Measurements from ENCODE around the gene SMPX. TPM values are rescaled to one million over a fixed set of nuclear protein-coding genes. Genes with fewer than 3 reads are reported as not detected.

SMPX gene
- total RNA-seq, 2 donors from 2014 or later, result not detected

GRCh38 chrX:21699136-21699535 lies 58.8 kb downstream of the SMPX start:
- Mint-ChIP-seq H3K36me3 (no peaks in the 10 kb centered on the region), H3K9me3 (no peaks in the 10 kb centered on the region), H3K27ac (no peak overlapping the region)
- ATAC-seq, result no peak
- no peak for DNase-seq (ENCODE audit: low spot score in 2 of 2)

DNA sequence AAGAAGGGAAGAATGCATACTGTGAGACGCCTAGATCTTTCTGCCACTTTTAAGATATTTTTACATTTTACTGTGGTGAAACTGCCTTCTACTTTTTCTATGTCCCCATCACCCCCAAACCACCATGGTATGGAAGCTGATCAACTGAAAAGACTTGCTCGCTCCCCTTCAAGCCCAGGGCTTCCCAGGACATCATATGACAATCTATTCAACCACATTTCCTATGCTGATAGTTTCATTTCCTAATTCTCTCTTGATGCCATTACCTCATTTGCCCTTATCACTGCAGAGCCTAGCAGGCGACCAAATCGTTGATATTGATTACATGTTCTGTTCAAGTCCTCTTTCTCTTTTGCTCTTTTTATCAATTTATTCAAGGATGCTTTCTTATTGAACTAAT lies 59.6 kb downstream of the SMPX start:
- H3K36me3 Mint-ChIP-seq, result no peaks in the 10 kb centered on the region
- H3K27ac Mint-ChIP-seq, result no peak overlapping the region
- DNase-seq (ENCODE audit: low spot score in 2 of 2), result no peak
- no peaks in the 10 kb centered on the region for H3K9me3 Mint-ChIP-seq
- no peak for ATAC-seq

DNA sequence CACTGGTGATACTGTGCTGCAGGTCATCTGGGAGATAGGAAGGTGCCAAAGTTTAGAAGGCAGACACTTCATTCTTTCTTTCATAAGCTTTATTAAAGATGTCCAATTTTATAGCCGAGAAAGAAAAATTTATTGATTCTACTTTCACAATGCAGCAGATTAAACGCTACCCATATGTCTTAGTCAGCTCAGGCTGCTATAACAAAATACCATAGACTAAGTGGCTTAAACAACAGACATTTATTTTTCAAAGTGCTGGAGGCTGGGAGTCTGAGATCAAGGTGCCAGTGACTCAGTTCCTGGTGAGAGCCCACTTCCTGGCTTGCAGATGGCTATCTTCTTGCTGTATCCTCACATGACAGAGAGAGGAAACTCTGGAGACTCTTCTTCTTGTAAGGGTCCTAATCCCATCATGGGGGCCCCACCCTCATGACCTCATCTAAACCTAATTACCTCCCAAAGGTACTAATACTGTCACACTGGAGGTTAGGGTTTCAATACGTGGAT lies 66.4 kb downstream of the SMPX start:
- H3K9me3 Mint-ChIP-seq, result no peaks in the 10 kb centered on the region
- no peaks in the 10 kb centered on the region for H3K36me3 Mint-ChIP-seq
- peak in 1 of 2 donors; percentile 48 for ATAC-seq
- DNase-seq (ENCODE audit: low spot score in 2 of 2), result no peak
- H3K27ac Mint-ChIP-seq, result no peak overlapping the region

DNA sequence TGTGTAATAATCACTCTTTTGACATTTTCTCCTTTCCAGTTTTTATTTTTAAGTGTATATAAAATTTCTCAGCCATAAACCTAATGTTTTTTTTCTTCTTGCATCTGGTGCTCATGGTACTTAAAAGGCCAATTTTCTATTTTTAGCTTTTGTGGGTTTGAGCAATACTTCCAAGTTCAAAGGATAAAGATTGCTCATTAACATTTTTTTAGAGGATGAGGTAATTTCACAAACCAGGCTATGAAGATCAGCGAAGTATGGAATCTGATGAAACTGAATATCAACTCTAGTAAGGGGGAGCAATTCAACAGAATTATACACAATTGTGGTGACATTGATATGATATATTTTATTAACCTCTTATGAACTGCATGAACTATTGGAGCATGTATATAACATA lies 74.0 kb downstream of the SMPX start:
- H3K9me3 Mint-ChIP-seq, result no peaks in the 10 kb centered on the region
- DNase-seq (ENCODE audit: low spot score in 2 of 2) (no peak), ATAC-seq (no peak)
- H3K36me3 Mint-ChIP-seq, result no peaks in the 10 kb centered on the region
- H3K27ac Mint-ChIP-seq, result no peak overlapping the region

- Mint-ChIP-seq H3K36me3 (no peaks in the 10 kb centered on the region), H3K9me3 (no peaks in the 10 kb centered on the region), H3K27ac (no peak overlapping the region)
- no peak for ATAC-seq
- no peak for DNase-seq (ENCODE audit: low spot score in 2 of 2)
Measured at GRCh38 chrX:21678048-21678612, 79.8 kb downstream of the SMPX start.

- Mint-ChIP-seq H3K9me3 (no peaks in the 10 kb centered on the region), H3K36me3 (no peaks in the 10 kb centered on the region), H3K27ac (no peak overlapping the region)
- no peak for ATAC-seq
- no peak for DNase-seq (ENCODE audit: low spot score in 2 of 2)
Measured at GRCh38 chrX:21675931-21676330, 82.0 kb downstream of the SMPX start.

DNA sequence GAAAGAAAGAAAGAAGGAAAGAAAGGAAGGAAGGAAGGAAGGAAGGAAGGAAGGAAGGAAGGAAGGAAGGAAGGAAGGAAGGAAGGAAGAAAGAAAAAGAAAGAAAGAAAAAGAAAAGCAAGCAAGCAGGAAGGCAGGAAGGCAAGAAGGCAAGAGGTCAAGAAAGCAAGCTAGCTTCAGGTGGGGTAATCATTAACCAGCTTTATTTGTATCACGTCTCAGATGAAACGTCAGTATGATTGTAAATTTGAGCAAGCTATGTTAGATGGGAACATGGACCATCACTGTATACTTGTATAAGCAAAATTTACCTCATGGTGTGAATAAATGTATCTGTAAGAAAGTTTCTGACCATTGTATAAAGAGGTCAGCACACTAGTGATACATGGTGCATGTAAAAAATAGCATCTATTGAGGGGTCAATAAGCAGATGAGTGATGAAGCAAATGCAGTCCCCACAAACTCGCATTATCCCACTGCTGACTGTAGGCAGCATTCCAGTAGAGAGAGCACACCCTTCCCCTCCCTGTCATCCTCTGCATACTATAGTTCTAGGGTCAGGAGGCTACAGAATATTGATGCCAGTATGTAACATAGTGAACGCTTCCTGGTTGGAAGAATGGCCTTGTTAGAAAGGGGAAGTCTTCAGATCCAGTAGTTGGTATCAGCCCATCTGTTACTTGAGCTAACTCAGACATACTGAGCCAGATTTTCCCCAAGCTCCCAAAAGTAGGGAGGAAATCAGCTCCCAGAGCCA lies 83.3 kb downstream of the SMPX start:
- Mint-ChIP-seq H3K27ac (no peak overlapping the region), H3K36me3 (no peaks in the 10 kb centered on the region), H3K9me3 (no peaks in the 10 kb centered on the region)
- DNase-seq (ENCODE audit: low spot score in 2 of 2) (no peak), ATAC-seq (no peak)

- Mint-ChIP-seq H3K9me3 (no peaks in the 10 kb centered on the region), H3K27ac (no peak overlapping the region), H3K36me3 (no peaks in the 10 kb centered on the region)
- DNase-seq (ENCODE audit: low spot score in 2 of 2), result no peak
- no peak for ATAC-seq
Measured at GRCh38 chrX:21666679-21667078, 91.2 kb downstream of the SMPX start.

GRCh38 chrX:21666252-21666651 lies 91.7 kb downstream of the SMPX start:
- DNase-seq (ENCODE audit: low spot score in 2 of 2) (no peak), ATAC-seq (no peak)
- Mint-ChIP-seq H3K9me3 (no peaks in the 10 kb centered on the region), H3K36me3 (no peaks in the 10 kb centered on the region), H3K27ac (no peak overlapping the region)

DNA sequence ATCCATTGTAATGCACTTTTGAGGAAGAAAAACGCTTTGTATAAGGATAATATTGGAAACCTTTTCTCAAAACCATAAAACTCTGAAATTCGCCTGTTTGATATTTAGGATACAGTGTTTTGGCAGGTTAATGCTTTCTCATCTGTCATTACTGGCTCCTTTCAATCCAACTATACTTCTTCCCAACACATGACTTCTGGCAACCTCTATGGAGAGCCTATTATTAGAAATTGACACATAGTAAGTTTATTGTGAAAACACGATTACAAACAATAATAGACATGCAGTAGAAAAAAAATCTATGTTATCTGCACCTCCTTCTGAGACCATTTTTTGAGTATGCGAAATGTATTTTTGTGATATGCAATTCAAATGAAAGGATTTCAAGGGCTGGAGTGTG lies 95.2 kb downstream of the SMPX start:
- Mint-ChIP-seq H3K9me3 (no peaks in the 10 kb centered on the region), H3K36me3 (no peaks in the 10 kb centered on the region), H3K27ac (no peak overlapping the region)
- ATAC-seq (no peak), DNase-seq (ENCODE audit: low spot score in 2 of 2) (no peak)

GRCh38 chrX:21661316-21661715 lies 96.6 kb downstream of the SMPX start:
- DNase-seq (ENCODE audit: low spot score in 2 of 2) (no peak), ATAC-seq (no peak)
- H3K36me3 Mint-ChIP-seq, result no peaks in the 10 kb centered on the region
- no peaks in the 10 kb centered on the region for H3K9me3 Mint-ChIP-seq
- no peak overlapping the region for H3K27ac Mint-ChIP-seq

DNA sequence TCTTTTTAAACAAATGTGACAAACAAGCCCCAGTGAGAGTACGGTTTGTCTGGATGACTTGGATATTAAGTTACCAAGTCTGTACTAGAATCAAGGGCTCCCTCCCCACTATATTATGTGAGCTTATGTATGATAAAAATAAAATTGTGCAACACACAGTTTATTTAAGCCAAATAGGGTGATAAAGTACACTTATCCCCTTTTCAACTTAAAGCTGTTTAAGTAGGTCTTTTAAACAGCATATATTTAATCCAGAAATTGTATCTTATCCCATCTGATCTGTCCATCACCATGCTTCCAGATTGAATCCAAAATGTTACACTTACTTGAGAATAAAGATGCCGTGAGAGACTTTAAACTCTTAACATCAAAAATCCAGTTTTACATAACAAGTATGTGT lies 97.8 kb downstream of the SMPX start:
- ATAC-seq, result no peak
- Mint-ChIP-seq H3K9me3 (no peaks in the 10 kb centered on the region), H3K27ac (no peak overlapping the region), H3K36me3 (no peaks in the 10 kb centered on the region)
- no peak for DNase-seq (ENCODE audit: low spot score in 2 of 2)

GRCh38 chrX:21659320-21659719 lies 98.6 kb downstream of the SMPX start:
- no peaks in the 10 kb centered on the region for H3K36me3 Mint-ChIP-seq
- peak overlapping the region in 1 of 2 donors; percentile 48 for H3K27ac Mint-ChIP-seq
- ATAC-seq (no peak), DNase-seq (ENCODE audit: low spot score in 2 of 2) (no peak)
- no peaks in the 10 kb centered on the region for H3K9me3 Mint-ChIP-seq

DNA sequence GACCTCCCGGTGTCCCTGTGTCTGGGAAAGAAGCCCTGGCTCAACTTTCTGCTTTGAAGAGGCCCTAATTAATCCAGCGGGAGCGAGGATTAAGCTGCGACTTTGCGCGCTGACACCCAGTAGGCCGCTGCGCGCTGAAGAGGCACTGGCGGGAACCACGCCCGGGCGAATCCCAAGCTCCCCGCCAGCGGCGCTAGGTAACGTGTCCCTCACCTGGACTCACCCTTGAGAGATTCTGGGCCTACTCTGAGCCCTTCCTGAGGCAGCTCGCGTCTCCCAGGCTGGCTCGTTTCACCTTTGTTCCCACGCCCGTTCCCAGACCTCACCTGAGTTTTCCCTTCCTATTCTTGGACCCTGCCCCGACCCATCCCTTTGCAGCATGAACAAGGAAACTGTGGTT lies 99.2 kb downstream of the SMPX start:
- no peak for DNase-seq (ENCODE audit: low spot score in 2 of 2)
- Mint-ChIP-seq H3K9me3 (no peaks in the 10 kb centered on the region), H3K27ac (peak overlapping the region in 1 of 2 donors; percentile 48), H3K36me3 (no peaks in the 10 kb centered on the region)
- peak; percentile 58 to 77 for ATAC-seq

GRCh38 chrX:21658152-21658737 lies 99.7 kb downstream of the SMPX start, which contains the start of gene KLHL34:
Gene KLHL34, minus strand, starts transcription at chrX:21658330. Its CDS starts 542 bp downstream, at chrX:21657788.
- DNase-seq (ENCODE audit: low spot score in 2 of 2), result peak in 1 of 2 donors; percentile 5
- no peaks in the 10 kb centered on the region for H3K36me3 Mint-ChIP-seq

DNA sequence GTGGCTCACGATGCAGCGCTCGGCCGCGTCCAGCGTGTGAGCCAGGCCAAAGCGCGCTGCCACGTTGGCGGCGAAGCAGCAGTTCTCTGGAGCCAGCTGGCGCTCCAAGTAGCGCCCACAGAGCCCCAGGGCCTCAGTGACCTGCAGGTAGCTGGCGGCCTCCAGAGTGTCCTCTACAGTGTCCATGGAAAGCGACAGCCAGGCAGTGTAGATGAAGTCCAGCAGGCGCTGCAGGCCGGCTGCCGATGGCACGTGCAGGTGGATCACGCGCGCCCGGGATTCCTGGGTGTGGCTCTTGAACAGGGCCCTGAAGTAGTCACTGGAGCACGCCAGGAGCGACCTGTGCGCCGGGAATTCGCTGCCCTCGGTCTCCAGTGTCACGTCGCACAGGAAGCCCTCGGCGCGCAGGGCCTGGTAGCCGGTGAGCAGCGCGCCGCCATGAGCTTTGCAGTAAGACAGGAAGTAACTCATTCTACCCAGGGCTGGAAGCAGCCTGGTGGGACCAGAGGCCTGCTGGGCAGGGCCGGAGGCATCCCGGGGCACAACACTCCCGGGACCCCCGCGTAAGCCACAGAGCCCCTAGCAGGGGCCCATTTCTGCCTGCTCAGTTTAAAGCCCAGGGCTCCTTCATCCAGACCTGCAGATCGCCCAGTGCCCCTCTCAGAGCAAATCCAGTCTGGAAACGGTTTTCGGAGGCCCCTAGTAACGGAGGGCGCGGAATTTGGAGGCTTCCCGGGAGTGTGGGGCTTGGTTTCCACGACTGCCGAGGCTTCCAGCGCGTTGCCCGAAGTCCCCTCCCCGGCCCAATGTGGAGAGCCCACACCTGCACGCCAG lies 100.4 kb downstream of the SMPX start:
- DNase-seq (ENCODE audit: low spot score in 2 of 2) (peak in 1 of 2 donors; percentile 4), ATAC-seq (peak; percentile 34 to 56)

More at GRCh38 chrX:21658152-21658737, 99.7 kb downstream of the SMPX start, which contains the start of gene KLHL34:
- no peaks in the 10 kb centered on the region for H3K9me3 Mint-ChIP-seq
- ATAC-seq, result peak; percentile 78 to 84
- H3K27ac Mint-ChIP-seq, result peak within 1 kb of the TSS in 1 of 2 donors; percentile 54

More for the DNA sequence above, 100.4 kb downstream of the SMPX start:
- Mint-ChIP-seq H3K9me3 (no peaks in the 10 kb centered on the region), H3K27ac (peak overlapping the region in 1 of 2 donors; percentile 54), H3K36me3 (no peaks in the 10 kb centered on the region)

Data from activated naive CD4-positive, alpha-beta T cell treated with anti-CD3 and anti-CD28 coated beads, Interleukin-2, amount 50 U/mL, for 72 hours (primary cell).